Measurements from ENCODE around the gene PKHD1. TPM values are rescaled to one million over a fixed set of nuclear protein-coding genes. Genes with fewer than 3 reads are reported as not detected.

The PKHD1 gene
- polyA plus RNA-seq, 1 experiment, result not detected

- TF ChIP-seq CTCF (IDR thresholded peaks at IDR 0.05; ENCODE audit: low read depth, low read length), result peak; percentile 75
- no peak overlapping the region for H3K4me3 ChIP-seq (ENCODE audit: low read depth, low read length)
- ChIA-PET POLR2A (no interaction called here), CTCF (interaction anchor here (0.6 to 4.2 kb wide), 28 partner anchors 9 to 1237 kb away, joined by 3 to 50 read pairs (median 4); partner anchors contain the start of gene PKHD1)
- H3K27me3 ChIP-seq (ENCODE audit: control insufficient read depth, insufficient read depth, low read length), result no peaks in the 10 kb centered on the region
- no peaks in the 10 kb centered on the region for H3K9me3 ChIP-seq (ENCODE audit: control insufficient read depth, insufficient read depth, low read length)
- DNase-seq (ENCODE audit: low read depth, low spot score), result no peak
- H3K27ac ChIP-seq (ENCODE audit: low read depth, low read length), result no peak overlapping the region
Observed at GRCh38 chr6:52049252-52050050, 38.0 kb downstream of the PKHD1 start.

- Histone ChIP-seq H3K9me3 (ENCODE audit: control insufficient read depth, insufficient read depth, low read length) (no peaks in the 10 kb centered on the region), H3K27ac (ENCODE audit: low read depth, low read length) (no peak overlapping the region), H3K4me3 (ENCODE audit: low read depth, low read length) (no peak overlapping the region), H3K27me3 (ENCODE audit: control insufficient read depth, insufficient read depth, low read length) (no peaks in the 10 kb centered on the region)
- DNase-seq (ENCODE audit: low read depth, low spot score), result no peak
- TF ChIP-seq CTCF (IDR thresholded peaks at IDR 0.05; ENCODE audit: low read depth, low read length), result no peak
- POLR2A ChIA-PET, result no interaction called here
- CTCF ChIA-PET, result no interaction called here
Observed at GRCh38 chr6:52046456-52046855, 41.0 kb downstream of the PKHD1 start.

GRCh38 chr6:52045481-52045880 is 41.9 kb downstream of the PKHD1 start:
- CTCF ChIA-PET, result no interaction called here
- no peaks in the 10 kb centered on the region for H3K9me3 ChIP-seq (ENCODE audit: control insufficient read depth, insufficient read depth, low read length)
- no peak overlapping the region for H3K4me3 ChIP-seq (ENCODE audit: low read depth, low read length)
- H3K27ac ChIP-seq (ENCODE audit: low read depth, low read length), result no peak overlapping the region
- POLR2A ChIA-PET, result no interaction called here
- no peaks in the 10 kb centered on the region for H3K27me3 ChIP-seq (ENCODE audit: control insufficient read depth, insufficient read depth, low read length)
- TF ChIP-seq CTCF (IDR thresholded peaks at IDR 0.05; ENCODE audit: low read depth, low read length), result no peak
- no peak for DNase-seq (ENCODE audit: low read depth, low spot score)

- Histone ChIP-seq H3K9me3 (ENCODE audit: control insufficient read depth, insufficient read depth, low read length) (no peaks in the 10 kb centered on the region), H3K27ac (ENCODE audit: low read depth, low read length) (no peak overlapping the region), H3K27me3 (ENCODE audit: control insufficient read depth, insufficient read depth, low read length) (no peaks in the 10 kb centered on the region), H3K4me3 (ENCODE audit: low read depth, low read length) (no peak overlapping the region)
- POLR2A ChIA-PET, result no interaction called here
- no peak for TF ChIP-seq CTCF (IDR thresholded peaks at IDR 0.05; ENCODE audit: low read depth, low read length)
- no peak for DNase-seq (ENCODE audit: low read depth, low spot score)
- CTCF ChIA-PET, result no interaction called here
Observed at GRCh38 chr6:52045033-52045432, 42.4 kb downstream of the PKHD1 start.

- no peak for DNase-seq (ENCODE audit: low read depth, low spot score)
- H3K27me3 ChIP-seq (ENCODE audit: control insufficient read depth, insufficient read depth, low read length), result no peaks in the 10 kb centered on the region
- ChIA-PET POLR2A (no interaction called here), CTCF (interaction anchor here (0.6 kb wide), 1 partner anchor 1898 kb away, joined by 6 read pairs; no protein-coding TSS in a partner anchor)
- TF ChIP-seq CTCF (IDR thresholded peaks at IDR 0.05; ENCODE audit: low read depth, low read length), result no peak
- no peaks in the 10 kb centered on the region for H3K9me3 ChIP-seq (ENCODE audit: control insufficient read depth, insufficient read depth, low read length)
- H3K4me3 ChIP-seq (ENCODE audit: low read depth, low read length), result no peak overlapping the region
- H3K27ac ChIP-seq (ENCODE audit: low read depth, low read length), result no peak overlapping the region
Observed at GRCh38 chr6:52042141-52042885, 45.1 kb downstream of the PKHD1 start.
